ENCODE measurements around the gene CAMSAP3.

DNA sequence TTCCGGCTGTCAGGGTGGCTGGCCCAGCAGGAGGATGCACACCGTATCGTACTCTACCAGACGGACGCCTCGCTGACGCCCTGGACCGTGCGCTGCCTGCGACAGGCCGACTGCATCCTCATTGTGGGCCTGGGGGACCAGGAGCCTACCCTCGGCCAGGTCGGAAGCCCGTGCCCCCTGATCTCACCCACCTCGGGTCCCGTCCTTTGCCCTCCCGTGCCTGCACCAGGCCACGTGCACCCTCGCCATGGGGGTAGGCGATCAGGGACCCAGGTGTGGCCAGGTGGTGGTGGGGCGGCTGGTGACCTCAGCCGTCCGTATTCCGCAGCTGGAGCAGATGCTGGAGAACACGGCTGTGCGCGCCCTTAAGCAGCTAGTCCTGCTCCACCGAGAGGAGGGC, 41.1 kb upstream of the CAMSAP3 start:
- TF ChIP-seq, protein P1, sequence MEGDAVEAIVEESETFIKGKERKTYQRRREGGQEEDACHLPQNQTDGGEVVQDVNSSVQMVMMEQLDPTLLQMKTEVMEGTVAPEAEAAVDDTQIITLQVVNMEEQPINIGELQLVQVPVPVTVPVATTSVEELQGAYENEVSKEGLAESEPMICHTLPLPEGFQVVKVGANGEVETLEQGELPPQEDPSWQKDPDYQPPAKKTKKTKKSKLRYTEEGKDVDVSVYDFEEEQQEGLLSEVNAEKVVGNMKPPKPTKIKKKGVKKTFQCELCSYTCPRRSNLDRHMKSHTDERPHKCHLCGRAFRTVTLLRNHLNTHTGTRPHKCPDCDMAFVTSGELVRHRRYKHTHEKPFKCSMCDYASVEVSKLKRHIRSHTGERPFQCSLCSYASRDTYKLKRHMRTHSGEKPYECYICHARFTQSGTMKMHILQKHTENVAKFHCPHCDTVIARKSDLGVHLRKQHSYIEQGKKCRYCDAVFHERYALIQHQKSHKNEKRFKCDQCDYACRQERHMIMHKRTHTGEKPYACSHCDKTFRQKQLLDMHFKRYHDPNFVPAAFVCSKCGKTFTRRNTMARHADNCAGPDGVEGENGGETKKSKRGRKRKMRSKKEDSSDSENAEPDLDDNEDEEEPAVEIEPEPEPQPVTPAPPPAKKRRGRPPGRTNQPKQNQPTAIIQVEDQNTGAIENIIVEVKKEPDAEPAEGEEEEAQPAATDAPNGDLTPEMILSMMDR (IDR thresholded peaks at IDR 0.05; ENCODE audit: borderline replicate concordance, extremely low read depth, low read length, poor library complexity, severe bottlenecking), result no peak
- TF ChIP-seq EZH2 (IDR thresholded peaks at IDR 0.05; ENCODE audit: borderline replicate concordance, low read depth, low read length, severe bottlenecking), result no peak

All from DND-41 (cell line).